Spleen (tissue), 11 donors: ENCODE data around the gene SULF2. TPM values are rescaled to one million over a fixed set of nuclear protein-coding genes. Genes with fewer than 3 reads are reported as not detected.

Experiments
- DNase-seq: peaks from one replicate; pipeline ENCODE4 v3.0.0-alpha.2; 2020
- H3K27ac ChIP-seq, 8 donors: fragments of 200-600 bp; sonication (generic) in 7 of 8; 1 replicate in 4 of 8; 2 replicates in 4 of 8; pipeline versions ENCODE4 v1.5.0 to v1.8.0; 2016 to 2021; ENCODE audit warnings: inconsistent platforms in 4 of 8, mild to moderate bottlenecking in 4 of 8, moderate library complexity in 1 of 8
- H3K27me3 ChIP-seq, 7 donors: fragments of 200-600 bp; sonication (generic) in 6 of 7; replicated peaks in 1 of 7; 1 replicate in 4 of 7; 2 replicates in 3 of 7; pipeline versions ENCODE4 v1.5.0 to v1.8.0; 2016 to 2021; ENCODE audit warnings: inconsistent platforms in 3 of 7, mild to moderate bottlenecking in 1 of 7
- H3K36me3 ChIP-seq, 6 donors: fragments of 200-600 bp; sonication (generic) in 5 of 6; 1 replicate in 4 of 6; 2 replicates in 2 of 6; pipeline versions ENCODE4 v1.5.0 to v1.8.0; 2016 to 2021; ENCODE audit warnings: inconsistent platforms in 2 of 6
- H3K4me1 ChIP-seq, 6 donors: fragments of 200-600 bp; sonication (generic) in 5 of 6; 1 replicate in 3 of 6; 2 replicates in 3 of 6; pipeline versions ENCODE4 v1.5.0 to v1.8.0; 2016 to 2021; ENCODE audit warnings: inconsistent platforms in 3 of 6
- H3K4me3 ChIP-seq, 8 donors: fragments of 200-600 bp; sonication (generic) in 7 of 8; 1 replicate in 4 of 8; 2 replicates in 4 of 8; pipeline versions ENCODE4 v1.5.0 to v1.8.0; 2016 to 2021; ENCODE audit warnings: inconsistent platforms in 4 of 8, mild to moderate bottlenecking in 4 of 8, moderate library complexity in 2 of 8
- H3K9me3 ChIP-seq, 8 donors: fragments of 200-600 bp; sonication (generic) in 7 of 8; 1 replicate in 4 of 8; 2 replicates in 4 of 8; pipeline versions ENCODE4 v1.5.0 to v1.8.0; 2016 to 2021; ENCODE audit warnings: inconsistent platforms in 4 of 8
- POLR2A ChIP-seq, 3 donors: fragments of 450-650 bp; IDR thresholded peaks; one replicate each; pipeline ENCODE4 v1.5.1; 2017; ENCODE audit warnings: antibody characterized with exemption in 3 of 3, mild to moderate bottlenecking in 1 of 3
- POLR2AphosphoS5 ChIP-seq, 3 donors: sonication (generic); formaldehyde crosslinking; IDR thresholded peaks; one replicate each; pipeline ENCODE4 v1.5.1; 2017; ENCODE audit warnings: antibody characterized with exemption in 3 of 3
- WGBS, 5 donors: extraction: QIAGEN DNeasy Blood & Tissue Kit in 3 of 5; methylation state at CpG; one replicate each; pipeline versions ENCODE4 v1.1.5 to v1.1.7; 2013 to 2018; 5-methylcytosine and 5-hydroxymethylcytosine counted together
- intact Hi-C: fragments of 100-400 bp; cut with DNase I; formaldehyde crosslinking; loops from one replicate; pipeline ENCODE4 v1.15.0; 2023; ENCODE audit warnings: low total_unique reads
- polyA plus RNA-seq, 3 donors: library from polyadenylated mRNA; stranded (reverse); fragments of 200-250 nt; gene quantifications; one replicate each; pipeline ENCODE4 v1.2.1, GENCODE V29; 2013
- total RNA-seq, 7 donors: library from RNA; depleted of rRNA in 3 of 7; stranded (reverse); fragments of >200 nt in 3 of 7; fragmentation: NEBNext Ultra II Directional in 4 of 7; extraction: Animal tissue kit (Norgen Biotek cat#: 25700) in 4 of 7; gene quantifications; one replicate each; pipeline versions ENCODE4 v1.1.0 to v1.2.1, GENCODE V29; 2016 to 2021
- TF ChIP-seq, protein P1 (sequence below), 11 experiments: fragments of 200-600 bp in 7 of 11; fragments of 450-650 bp in 4 of 11; sonication (generic) in 4 of 11; IDR thresholded peaks in 8 of 11; conservative IDR thresholded peaks in 3 of 11; 1 replicate in 7 of 11; 2 replicates in 4 of 11; pipeline versions ENCODE4 v1.4.0 to v1.8.0; 2016 to 2021; ENCODE audit warnings: antibody characterized with exemption in 11 of 11, inconsistent platforms in 4 of 11, mild to moderate bottlenecking in 1 of 11
- donor health status: healthy with polysubstance abuse.
- donor health status: DM: no; HTN: no; CAD: no; lungs with moderate emphysema.
- donor health status: DM: no; HTN: no; CAD: no.
- donor health status: Bipolar disorder and iron deficiency.
- donor health status: healthy.
- donor health status: DM: no; HTN: no; CAD: no.
- donor health status: DM: yes; HTN: yes; CAD: no.

The SULF2 gene
- total and polyA plus RNA-seq, 10 donors: 5.5 to 49.1 (median 15.7) TPM

DNA sequence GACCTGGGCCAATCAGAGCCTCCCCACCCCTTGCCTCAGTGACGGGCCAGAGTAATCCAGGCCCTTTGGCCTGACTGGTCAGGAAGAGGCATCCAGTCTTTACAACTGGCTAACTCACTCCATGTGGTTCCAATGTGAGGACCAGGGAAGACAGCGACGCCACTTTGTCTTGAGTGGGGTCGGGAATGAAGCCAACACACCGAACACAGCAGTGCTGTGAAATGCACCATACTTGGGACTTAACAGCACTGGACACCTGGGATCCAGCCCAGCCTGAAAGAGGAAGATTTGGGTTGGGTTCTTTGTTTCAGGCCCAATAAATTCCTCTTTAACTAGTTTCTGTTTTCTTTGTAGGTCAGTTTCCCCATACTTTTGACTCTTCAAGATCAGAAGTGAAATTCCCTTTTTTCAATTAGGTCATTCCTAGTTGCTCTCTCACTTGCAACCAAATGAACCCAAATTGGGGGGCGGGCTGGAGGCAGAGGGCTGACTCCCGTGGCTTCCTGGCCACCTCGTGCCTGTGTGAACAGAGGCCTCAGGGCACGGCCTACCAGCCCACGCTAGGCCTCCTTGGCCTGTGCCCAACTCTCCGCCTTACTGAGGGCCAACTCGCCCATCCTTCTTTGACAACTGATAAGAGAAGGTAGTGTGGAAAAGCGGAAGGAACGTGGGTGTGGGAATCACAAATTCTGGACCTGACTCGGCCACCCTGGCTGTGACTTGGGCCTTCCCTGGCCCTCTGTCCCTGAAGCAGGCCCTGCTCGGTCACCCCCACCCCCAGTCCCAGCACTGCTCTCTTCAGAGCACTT, 17.1 kb downstream of the SULF2 start:
- DNase-seq: no peak
- peak overlapping the region in 4 of 8 donors; percentile 26 to 62 (median 50) for H3K27ac ChIP-seq
- 61 to 76% (median 68%) methylated on average over 13 to 16 of the region's 16 CpGs for whole genome bisulfite sequencing, 5 donors
- H3K36me3 ChIP-seq: no peaks in the 10 kb centered on the region
- no peak overlapping the region for H3K4me3 ChIP-seq
- H3K4me1 ChIP-seq: peaks cover 0 to 16% (median 0%) of the 10 kb centered on the region in 6 donors
- TF ChIP-seq POLR2AphosphoS5 (IDR thresholded peaks at IDR 0.05) (no peak), POLR2A (IDR thresholded peaks at IDR 0.05) (no peak)
- TF ChIP-seq, protein P1, sequence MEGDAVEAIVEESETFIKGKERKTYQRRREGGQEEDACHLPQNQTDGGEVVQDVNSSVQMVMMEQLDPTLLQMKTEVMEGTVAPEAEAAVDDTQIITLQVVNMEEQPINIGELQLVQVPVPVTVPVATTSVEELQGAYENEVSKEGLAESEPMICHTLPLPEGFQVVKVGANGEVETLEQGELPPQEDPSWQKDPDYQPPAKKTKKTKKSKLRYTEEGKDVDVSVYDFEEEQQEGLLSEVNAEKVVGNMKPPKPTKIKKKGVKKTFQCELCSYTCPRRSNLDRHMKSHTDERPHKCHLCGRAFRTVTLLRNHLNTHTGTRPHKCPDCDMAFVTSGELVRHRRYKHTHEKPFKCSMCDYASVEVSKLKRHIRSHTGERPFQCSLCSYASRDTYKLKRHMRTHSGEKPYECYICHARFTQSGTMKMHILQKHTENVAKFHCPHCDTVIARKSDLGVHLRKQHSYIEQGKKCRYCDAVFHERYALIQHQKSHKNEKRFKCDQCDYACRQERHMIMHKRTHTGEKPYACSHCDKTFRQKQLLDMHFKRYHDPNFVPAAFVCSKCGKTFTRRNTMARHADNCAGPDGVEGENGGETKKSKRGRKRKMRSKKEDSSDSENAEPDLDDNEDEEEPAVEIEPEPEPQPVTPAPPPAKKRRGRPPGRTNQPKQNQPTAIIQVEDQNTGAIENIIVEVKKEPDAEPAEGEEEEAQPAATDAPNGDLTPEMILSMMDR (IDR thresholded peaks at IDR 0.05 in 8 of 11, conservative IDR thresholded peaks at IDR 0.05 in 3 of 11): no peak
- peaks cover 0 to 21% (median 0%) of the 10 kb centered on the region in 7 donors for H3K27me3 ChIP-seq
- intact Hi-C loops: no loop called here
- H3K9me3 ChIP-seq: peaks cover 0 to 8% (median 5%) of the 10 kb centered on the region in 8 donors

DNA sequence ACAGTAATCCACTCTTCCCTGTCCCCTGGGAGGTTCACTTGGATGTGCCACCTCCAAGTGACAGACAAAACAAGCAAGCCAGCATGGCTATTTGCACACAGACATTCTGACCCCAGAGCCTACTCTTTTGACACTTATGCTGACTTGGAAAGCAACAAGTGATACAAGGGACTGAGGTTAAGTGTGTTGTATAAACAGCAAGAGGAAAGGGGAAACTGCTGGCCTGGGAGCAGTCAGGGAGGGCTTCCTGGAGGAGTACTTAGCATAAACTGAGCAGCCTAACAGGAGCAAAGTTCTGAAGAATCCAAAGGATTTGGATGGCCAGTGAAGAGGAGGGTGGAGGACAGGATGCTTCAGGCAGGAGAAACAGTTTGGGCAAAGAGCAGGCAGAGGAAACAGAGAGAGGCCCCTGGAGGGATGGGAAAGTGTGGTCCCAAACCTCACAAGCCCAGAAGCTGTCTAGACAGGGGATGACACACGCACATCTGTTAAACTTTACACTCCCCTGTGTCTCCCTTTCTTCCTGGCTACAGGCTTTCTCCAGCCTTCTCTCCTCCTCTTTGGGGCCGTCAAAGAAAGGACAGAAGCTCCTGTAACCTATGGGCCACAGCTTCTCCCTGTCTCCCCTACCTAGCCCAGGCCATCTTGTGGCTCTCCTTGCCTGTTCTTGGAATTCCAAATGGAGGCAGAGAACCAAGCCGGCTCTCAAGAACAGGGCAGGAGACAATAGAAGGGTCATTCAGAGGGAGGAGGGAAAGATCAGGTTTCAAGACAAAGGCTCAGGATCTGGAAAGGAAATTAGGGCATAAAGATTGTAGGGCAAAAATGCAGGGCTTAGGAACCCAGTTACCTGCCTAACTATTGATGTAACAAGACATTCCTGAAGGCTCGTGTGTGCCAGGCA, 19.3 kb downstream of the SULF2 start:
- 68 to 84% (median 82%) methylated on average over 4 of the region's 4 CpGs for WGBS, 5 donors
- H3K27ac ChIP-seq: no peak overlapping the region
- H3K4me1 ChIP-seq: peaks cover 0 to 23% (median 0%) of the 10 kb centered on the region in 6 donors
- peaks cover 0 to 38% (median 0%) of the 10 kb centered on the region in 7 donors for H3K27me3 ChIP-seq
- TF ChIP-seq POLR2AphosphoS5 (IDR thresholded peaks at IDR 0.05) (no peak), POLR2A (IDR thresholded peaks at IDR 0.05) (no peak)
- TF ChIP-seq, protein P1 (IDR thresholded peaks at IDR 0.05 in 8 of 11, conservative IDR thresholded peaks at IDR 0.05 in 3 of 11): no peak
- peaks cover 0 to 7% (median 5%) of the 10 kb centered on the region in 8 donors for H3K9me3 ChIP-seq
- DNase-seq: no peak
- no peaks in the 10 kb centered on the region for H3K36me3 ChIP-seq
- intact Hi-C loops: no loop called here
- no peak overlapping the region for H3K4me3 ChIP-seq

DNA sequence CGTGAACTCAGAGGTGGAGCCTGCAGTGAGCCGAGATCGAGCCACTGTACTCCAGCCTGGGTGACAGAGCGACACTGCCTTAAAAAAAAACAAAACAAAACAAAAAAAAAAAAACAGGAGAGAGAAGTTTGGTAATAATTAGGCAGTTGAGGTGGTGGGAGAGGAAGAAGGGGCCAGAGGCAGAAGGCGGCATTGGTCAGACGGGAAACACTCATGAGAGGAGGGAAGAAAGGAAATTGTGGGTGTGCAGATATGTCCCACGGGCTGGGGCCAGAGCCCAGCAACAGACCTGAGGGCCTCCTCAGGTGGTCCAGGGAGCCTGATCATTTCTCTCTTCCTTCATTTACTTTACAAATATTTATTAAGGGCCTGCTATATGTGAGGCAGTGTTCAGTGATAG, 20.0 kb downstream of the SULF2 start:
- H3K36me3 ChIP-seq: no peaks in the 10 kb centered on the region
- DNase-seq: no peak
- H3K4me3 ChIP-seq: no peak overlapping the region
- TF ChIP-seq, protein P1 (IDR thresholded peaks at IDR 0.05 in 8 of 11, conservative IDR thresholded peaks at IDR 0.05 in 3 of 11): no peak
- TF ChIP-seq POLR2A (IDR thresholded peaks at IDR 0.05) (no peak), POLR2AphosphoS5 (IDR thresholded peaks at IDR 0.05) (no peak)
- peaks cover 0 to 18% (median 0%) of the 10 kb centered on the region in 6 donors for H3K4me1 ChIP-seq
- WGBS, 5 donors: 47 to 62% (median 52%) methylated on average over 7 of the region's 7 CpGs
- no peak overlapping the region for H3K27ac ChIP-seq
- H3K27me3 ChIP-seq: peaks cover 0 to 45% (median 0%) of the 10 kb centered on the region in 7 donors
- H3K9me3 ChIP-seq: peaks cover 0 to under 1% (median 0%) of the 10 kb centered on the region in 8 donors
- intact Hi-C loops: no loop called here
